GM21825 (cell line): ENCODE results near the gene GRM4.

Experiments used
- ATAC-seq: cut with Tn5 transposase; IDR thresholded peaks from one replicate; pipeline ENCODE4 v1.9.1; 2021; ENCODE audit warnings: mild to moderate bottlenecking, moderate library complexity; ENCODE audit not compliant: unreplicated experiment

Gene GRM4

GRCh38 chr6:34110610-34111009, 35.3 kb downstream of the GRM4 start:
- ATAC-seq, result no peak

- ATAC-seq, result no peak
Observed at GRCh38 chr6:34108176-34108575, 37.7 kb downstream of the GRM4 start.

GRCh38 chr6:34106900-34107299, 39.0 kb downstream of the GRM4 start:
- ATAC-seq, result no peak

- no peak for ATAC-seq
Observed at GRCh38 chr6:34106421-34106820, 39.5 kb downstream of the GRM4 start.

GRCh38 chr6:34104628-34105027, 41.3 kb downstream of the GRM4 start:
- no peak for ATAC-seq

GRCh38 chr6:34104186-34104585, 41.7 kb downstream of the GRM4 start:
- ATAC-seq, result no peak

- ATAC-seq, result no peak
Observed at GRCh38 chr6:34103321-34103720, 42.6 kb downstream of the GRM4 start.

- ATAC-seq, result no peak
Observed at GRCh38 chr6:34102696-34103095, 43.2 kb downstream of the GRM4 start.

- no peak for ATAC-seq
Observed at GRCh38 chr6:34102099-34102656, 43.7 kb downstream of the GRM4 start.

- no peak for ATAC-seq
Observed at GRCh38 chr6:34100788-34101187, 45.1 kb downstream of the GRM4 start.

GRCh38 chr6:34099878-34100277, 46.0 kb downstream of the GRM4 start:
- ATAC-seq, result no peak

GRCh38 chr6:34098045-34098936, 47.6 kb downstream of the GRM4 start:
- ATAC-seq, result no peak

GRCh38 chr6:34096814-34097213, 49.1 kb downstream of the GRM4 start:
- no peak for ATAC-seq

GRCh38 chr6:34096193-34096592, 49.7 kb downstream of the GRM4 start:
- ATAC-seq, result no peak

GRCh38 chr6:34095741-34096140, 50.1 kb downstream of the GRM4 start:
- no peak for ATAC-seq

GRCh38 chr6:34095136-34095505, 50.8 kb downstream of the GRM4 start:
- no peak for ATAC-seq

GRCh38 chr6:34094474-34095135, 51.3 kb downstream of the GRM4 start:
- ATAC-seq, result no peak

GRCh38 chr6:34093854-34094430, 51.9 kb downstream of the GRM4 start:
- no peak for ATAC-seq

GRCh38 chr6:34093206-34093605, 52.7 kb downstream of the GRM4 start:
- no peak for ATAC-seq

GRCh38 chr6:34092631-34093030, 53.3 kb downstream of the GRM4 start:
- no peak for ATAC-seq

GRCh38 chr6:34090935-34091334, 55.0 kb downstream of the GRM4 start:
- no peak for ATAC-seq

- no peak for ATAC-seq
Observed at GRCh38 chr6:34090529-34090928, 55.4 kb downstream of the GRM4 start.
